ENCODE data around the gene EIF3I.

Gene EIF3I

GRCh38 chr1:32172621-32173245 lies 49.5 kb upstream of the EIF3I start:
- H3K4me1 ChIP-seq (ENCODE audit: control insufficient read depth, insufficient read depth, low read length), result no peaks in the 10 kb centered on the region
- POLR2A ChIA-PET, result interaction anchor here (0.6 to 0.7 kb wide), 2 partner anchors 455 to 1252 kb away, joined by 3 to 8 read pairs; no protein-coding TSS in a partner anchor
- no peak for TF ChIP-seq ZNF639 (tag by site-specific recombination; IDR thresholded peaks at IDR 0.05)
- TF ChIP-seq KLF8 (tag by site-specific recombination; IDR thresholded peaks at IDR 0.05), result no peak
- no peak for TF ChIP-seq ZNF580 (tag by site-specific recombination; IDR thresholded peaks at IDR 0.05)
- TF ChIP-seq ZNF266 (tag by site-specific recombination; IDR thresholded peaks at IDR 0.05; ENCODE audit: low read depth), result no peak
- no peak for TF ChIP-seq ZNF354C (tag by site-specific recombination; IDR thresholded peaks at IDR 0.05; ENCODE audit: borderline replicate concordance, low read depth)
- TF ChIP-seq, protein P1, sequence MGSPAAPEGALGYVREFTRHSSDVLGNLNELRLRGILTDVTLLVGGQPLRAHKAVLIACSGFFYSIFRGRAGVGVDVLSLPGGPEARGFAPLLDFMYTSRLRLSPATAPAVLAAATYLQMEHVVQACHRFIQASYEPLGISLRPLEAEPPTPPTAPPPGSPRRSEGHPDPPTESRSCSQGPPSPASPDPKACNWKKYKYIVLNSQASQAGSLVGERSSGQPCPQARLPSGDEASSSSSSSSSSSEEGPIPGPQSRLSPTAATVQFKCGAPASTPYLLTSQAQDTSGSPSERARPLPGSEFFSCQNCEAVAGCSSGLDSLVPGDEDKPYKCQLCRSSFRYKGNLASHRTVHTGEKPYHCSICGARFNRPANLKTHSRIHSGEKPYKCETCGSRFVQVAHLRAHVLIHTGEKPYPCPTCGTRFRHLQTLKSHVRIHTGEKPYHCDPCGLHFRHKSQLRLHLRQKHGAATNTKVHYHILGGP (tag by site-specific recombination; IDR thresholded peaks at IDR 0.05), result no peak
- no peak for TF ChIP-seq REPIN1 (tag by site-specific recombination; IDR thresholded peaks at IDR 0.05; ENCODE audit: low read depth)
- TF ChIP-seq, protein P2, sequence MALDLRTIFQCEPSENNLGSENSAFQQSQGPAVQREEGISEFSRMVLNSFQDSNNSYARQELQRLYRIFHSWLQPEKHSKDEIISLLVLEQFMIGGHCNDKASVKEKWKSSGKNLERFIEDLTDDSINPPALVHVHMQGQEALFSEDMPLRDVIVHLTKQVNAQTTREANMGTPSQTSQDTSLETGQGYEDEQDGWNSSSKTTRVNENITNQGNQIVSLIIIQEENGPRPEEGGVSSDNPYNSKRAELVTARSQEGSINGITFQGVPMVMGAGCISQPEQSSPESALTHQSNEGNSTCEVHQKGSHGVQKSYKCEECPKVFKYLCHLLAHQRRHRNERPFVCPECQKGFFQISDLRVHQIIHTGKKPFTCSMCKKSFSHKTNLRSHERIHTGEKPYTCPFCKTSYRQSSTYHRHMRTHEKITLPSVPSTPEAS (tag by site-specific recombination; IDR thresholded peaks at IDR 0.05), result no peak

DNA sequence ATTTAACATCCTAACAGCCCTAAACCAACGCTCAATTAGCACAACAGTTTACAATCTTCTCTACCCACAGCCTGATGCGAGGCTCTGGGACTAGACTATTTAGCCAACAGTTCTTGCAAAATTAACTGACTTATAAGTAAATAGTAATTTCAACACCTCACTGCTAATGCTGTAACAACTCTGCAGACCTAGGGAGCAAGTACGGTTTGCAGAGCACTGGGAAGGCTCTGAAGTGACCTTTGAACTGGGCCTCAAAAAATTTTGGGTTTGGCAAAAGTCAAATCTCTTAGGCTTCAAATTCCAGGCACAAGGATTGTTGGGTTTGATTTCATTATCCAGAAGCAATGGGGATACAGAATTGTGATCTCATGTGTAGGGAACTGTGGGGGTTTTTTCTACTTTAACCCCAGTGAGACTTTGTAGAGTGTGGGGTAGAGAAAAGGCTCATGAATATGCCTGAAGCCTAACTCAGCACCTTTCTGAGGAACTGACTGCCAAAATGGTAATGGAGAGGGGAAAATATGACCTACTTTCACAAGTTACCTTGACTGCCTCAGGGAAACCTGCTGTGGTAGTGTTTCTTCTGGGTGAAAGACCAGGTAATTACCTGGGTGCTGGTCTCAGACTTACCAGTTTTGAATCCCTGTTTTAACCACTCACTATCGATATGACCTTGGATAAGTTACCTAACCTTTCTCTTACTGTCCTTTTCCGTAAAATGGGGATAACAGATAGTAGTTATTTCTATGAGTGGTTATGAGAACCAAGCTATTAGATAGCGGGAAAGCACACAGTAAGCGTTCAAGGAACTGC lies 43.6 kb upstream of the EIF3I start:
- H3K4me3 ChIP-seq (ENCODE audit: low read depth, low read length), result no peak overlapping the region
- CTCF ChIA-PET, result interaction anchor here (0.7 to 1.6 kb wide), 5 partner anchors 14 to 186 kb away, joined by 3 to 5 read pairs (median 4); partner anchors contain the start of gene TMEM39B
- POLR2A ChIA-PET, result interaction anchor here (0.6 to 2.7 kb wide), 22 partner anchors 9 to 216 kb away, joined by 3 to 26 read pairs (median 6); partner anchors contain the start of genes BSDC1, CCDC28B, HDAC1 and IQCC
- H3K9me3 ChIP-seq (ENCODE audit: control insufficient read depth, insufficient read depth, low read depth, low read length), result no peaks in the 10 kb centered on the region
- H3K36me3 ChIP-seq (ENCODE audit: control insufficient read depth in 2 of 2, insufficient read depth in 1 of 2, low read length in 2 of 2), result peaks cover 8 to 44% of the 10 kb centered on the region in 2 experiments
- TF ChIP-seq PRDM1 (tag by site-specific recombination; IDR thresholded peaks at IDR 0.05), result peak; percentile 73
- no peak for TF ChIP-seq ZNF10 (tag by site-specific recombination; IDR thresholded peaks at IDR 0.05)
- TF ChIP-seq ZNF549 (tag by site-specific recombination; IDR thresholded peaks at IDR 0.05), result no peak
- no peak for TF ChIP-seq ZNF600 (tag by site-specific recombination; IDR thresholded peaks at IDR 0.05)
- TF ChIP-seq BCL11B (tag by site-specific recombination; IDR thresholded peaks at IDR 0.05; ENCODE audit: low read depth), result no peak
- TF ChIP-seq TRIM28 (IDR thresholded peaks at IDR 0.05; ENCODE audit: borderline replicate concordance, low read length), result no peak
- TF ChIP-seq, protein P3, sequence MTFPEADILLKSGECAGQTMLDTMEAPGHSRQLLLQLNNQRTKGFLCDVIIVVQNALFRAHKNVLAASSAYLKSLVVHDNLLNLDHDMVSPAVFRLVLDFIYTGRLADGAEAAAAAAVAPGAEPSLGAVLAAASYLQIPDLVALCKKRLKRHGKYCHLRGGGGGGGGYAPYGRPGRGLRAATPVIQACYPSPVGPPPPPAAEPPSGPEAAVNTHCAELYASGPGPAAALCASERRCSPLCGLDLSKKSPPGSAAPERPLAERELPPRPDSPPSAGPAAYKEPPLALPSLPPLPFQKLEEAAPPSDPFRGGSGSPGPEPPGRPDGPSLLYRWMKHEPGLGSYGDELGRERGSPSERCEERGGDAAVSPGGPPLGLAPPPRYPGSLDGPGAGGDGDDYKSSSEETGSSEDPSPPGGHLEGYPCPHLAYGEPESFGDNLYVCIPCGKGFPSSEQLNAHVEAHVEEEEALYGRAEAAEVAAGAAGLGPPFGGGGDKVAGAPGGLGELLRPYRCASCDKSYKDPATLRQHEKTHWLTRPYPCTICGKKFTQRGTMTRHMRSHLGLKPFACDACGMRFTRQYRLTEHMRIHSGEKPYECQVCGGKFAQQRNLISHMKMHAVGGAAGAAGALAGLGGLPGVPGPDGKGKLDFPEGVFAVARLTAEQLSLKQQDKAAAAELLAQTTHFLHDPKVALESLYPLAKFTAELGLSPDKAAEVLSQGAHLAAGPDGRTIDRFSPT (tag by site-specific recombination; IDR thresholded peaks at IDR 0.05), result no peak
- TF ChIP-seq ZNF544 (tag by site-specific recombination; IDR thresholded peaks at IDR 0.05), result no peak
- peak; percentile 87 for TF ChIP-seq ZSCAN16 (tag by site-specific recombination; IDR thresholded peaks at IDR 0.05)
- H3K4me1 ChIP-seq (ENCODE audit: control insufficient read depth, insufficient read depth, low read length), result peaks cover 6% of the 10 kb centered on the region; the same call in 1 of the 2 replicates
- H3K27ac ChIP-seq (ENCODE audit: extremely low read depth, low read depth, low read length), result peak overlapping the region; percentile 76

More at GRCh38 chr1:32172621-32173245, 49.5 kb upstream of the EIF3I start:
- CTCF ChIA-PET, result interaction anchor here (0.6 kb wide), 1 partner anchor 458 kb away, joined by 3 read pairs; no protein-coding TSS in a partner anchor
- Histone ChIP-seq H3K9me3 (ENCODE audit: control insufficient read depth, insufficient read depth, low read depth, low read length) (no peaks in the 10 kb centered on the region), H3K36me3 (ENCODE audit: control insufficient read depth in 2 of 2, insufficient read depth in 1 of 2, low read length in 2 of 2) (peaks cover 25 to 72% of the 10 kb centered on the region in 2 experiments), H3K27ac (ENCODE audit: extremely low read depth, low read depth, low read length) (no peak overlapping the region), H3K4me3 (ENCODE audit: low read depth, low read length) (no peak overlapping the region)

Data from HEK293 (cell line).